GM18517 (cell line): ENCODE results near the gene DOK3.
"Not testable (repeated sequence)": the region's sequence is repeated elsewhere in the genome, so short reads cannot be mapped to it uniquely, and the experiment has no call there.

ENCODE experiments used
- ATAC-seq: cut with Tn5 transposase; IDR thresholded peaks from one replicate; pipeline ENCODE4 v1.9.1; 2021; ENCODE audit warnings: mild to moderate bottlenecking, moderate library complexity; ENCODE audit not compliant: unreplicated experiment

DOK3 gene

DNA sequence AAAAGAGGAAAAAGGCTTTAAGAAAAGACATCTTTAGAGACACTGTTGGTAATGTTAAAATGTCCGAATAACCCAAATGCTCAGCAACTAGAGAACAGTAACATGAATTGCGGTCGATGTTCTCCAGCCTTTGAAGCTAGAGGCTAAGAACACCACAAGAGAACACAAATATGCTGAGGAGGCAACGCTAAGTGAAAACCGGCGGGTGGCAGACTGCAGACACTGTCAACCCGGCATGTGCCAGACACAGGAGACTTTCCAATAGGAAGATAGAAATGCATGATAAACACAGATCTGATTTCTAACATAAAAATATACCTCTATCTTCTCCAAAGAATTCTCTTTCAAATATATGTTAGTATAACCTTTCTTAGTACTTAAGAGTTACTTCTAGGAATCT, 25.5 kb upstream of the DOK3 start:
- no peak for ATAC-seq

DNA sequence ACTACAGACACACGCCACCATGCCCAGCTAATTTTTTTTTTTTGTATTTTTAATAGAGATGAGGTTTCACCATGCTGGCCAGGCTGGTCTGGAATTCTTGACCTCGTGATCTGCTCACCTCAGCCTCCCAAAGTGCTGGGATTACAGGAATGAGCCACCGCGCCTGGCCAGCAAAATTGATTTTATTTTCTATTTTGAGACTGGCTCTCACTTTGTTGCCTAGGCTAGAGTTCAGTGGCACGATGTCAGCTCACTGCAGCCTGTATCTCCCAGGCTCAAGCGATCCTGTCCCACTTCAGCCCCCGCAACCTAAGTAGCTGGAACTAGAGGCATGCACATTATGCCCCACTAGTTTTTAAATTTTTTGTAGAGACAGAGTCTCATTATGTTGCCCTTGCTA, 24.8 kb upstream of the DOK3 start:
- not testable (repeated sequence) for ATAC-seq

DNA sequence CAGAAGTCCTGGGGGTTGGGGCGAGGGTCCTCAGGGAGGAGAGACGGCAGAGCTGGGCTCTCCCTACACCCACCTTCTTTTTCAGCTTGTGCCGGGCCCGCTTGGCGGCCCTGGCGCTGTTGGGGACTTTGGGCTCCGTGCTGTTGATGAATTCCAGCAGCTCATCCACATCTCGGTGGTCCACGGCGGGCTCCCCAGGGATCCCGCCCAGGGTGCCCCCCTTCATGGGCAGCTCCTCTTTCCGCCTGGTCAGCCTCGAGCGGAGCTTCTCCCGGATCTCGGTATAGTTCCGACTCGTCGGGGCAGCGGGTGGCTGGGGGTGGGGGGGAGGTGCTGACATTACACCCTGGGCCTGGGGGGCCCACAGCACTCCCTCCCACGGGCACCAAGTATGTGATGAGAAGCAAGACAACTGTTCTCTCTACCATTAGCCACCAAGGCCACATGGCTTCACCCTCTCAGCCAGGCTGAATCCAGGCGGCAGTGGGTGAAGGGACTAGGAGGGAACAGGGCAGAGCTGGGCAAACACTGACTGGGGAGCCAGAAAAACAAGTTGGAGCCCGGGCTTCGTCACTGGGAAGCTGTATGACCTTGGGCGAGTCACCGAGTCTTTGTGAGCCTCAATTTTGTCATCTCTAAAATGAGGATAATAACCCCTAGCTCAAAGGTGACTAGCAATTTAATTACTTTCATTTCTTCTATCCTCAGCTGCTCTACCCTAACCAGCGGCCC, 21.7 kb upstream of the DOK3 start:
- no peak for ATAC-seq

DNA sequence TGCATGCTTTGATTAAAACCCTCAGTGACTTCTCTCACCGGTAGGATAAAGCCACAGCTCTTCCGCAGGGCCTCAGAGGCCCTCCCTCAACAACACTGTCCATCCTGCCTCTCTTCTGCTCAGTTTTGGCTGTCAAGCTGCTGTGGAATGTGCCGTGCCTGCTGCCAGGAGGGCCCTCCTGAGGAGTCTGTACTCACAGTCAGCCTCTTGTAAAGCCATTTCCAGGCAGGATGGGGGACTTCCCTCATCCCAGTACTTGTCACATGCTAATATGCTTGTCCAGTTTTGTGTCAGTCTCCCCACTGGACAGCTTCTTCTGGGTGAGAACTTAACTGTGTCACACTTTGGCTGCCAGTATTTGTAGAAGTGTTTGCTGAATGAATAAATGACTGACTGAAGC, 21.0 kb upstream of the DOK3 start:
- no peak for ATAC-seq

- ATAC-seq = no peak
Measured at GRCh38 chr5:177529247-177530203, 19.9 kb upstream of the DOK3 start.

- no peak for ATAC-seq
Measured at GRCh38 chr5:177528631-177529030, 19.0 kb upstream of the DOK3 start.

DNA sequence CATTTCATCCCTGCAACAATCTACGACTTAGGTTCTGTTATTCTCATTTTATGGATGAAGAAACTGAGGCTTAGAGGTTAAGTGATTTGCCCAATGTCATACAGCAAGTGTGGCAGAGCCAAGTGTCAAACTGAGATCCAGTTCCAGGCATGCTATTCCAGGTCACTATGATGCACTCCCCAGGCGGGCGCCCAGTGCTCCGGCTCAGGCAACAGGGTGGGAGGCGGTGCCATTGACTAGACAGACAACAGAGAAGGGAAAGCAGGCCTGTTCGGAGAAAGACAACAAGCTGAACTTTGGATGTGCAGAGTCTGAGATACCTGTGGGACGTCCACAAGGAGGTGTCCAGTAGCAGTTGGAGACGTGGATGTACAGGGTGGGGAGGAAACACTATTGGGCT, 18.0 kb upstream of the DOK3 start:
- ATAC-seq = no peak

DNA sequence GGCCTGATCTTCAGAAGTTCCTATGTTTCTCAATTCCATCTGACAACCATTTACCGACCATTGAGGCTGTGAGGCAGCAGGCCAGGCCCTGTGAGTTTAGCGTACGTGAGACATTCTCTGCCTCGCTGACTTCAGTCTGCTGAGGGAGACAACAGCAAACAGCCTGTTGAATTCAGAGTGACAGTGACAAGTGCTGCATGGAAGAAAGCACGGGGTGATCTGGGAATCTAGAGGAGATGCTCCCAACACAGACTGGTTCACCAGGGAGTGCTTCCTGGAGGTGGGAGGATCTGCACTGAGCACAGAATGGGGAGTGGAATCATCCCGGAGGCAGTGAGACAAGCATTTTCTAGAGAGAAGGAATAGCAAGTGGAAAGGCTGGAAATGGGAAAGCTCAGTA, 17.2 kb upstream of the DOK3 start:
- ATAC-seq = no peak

DNA sequence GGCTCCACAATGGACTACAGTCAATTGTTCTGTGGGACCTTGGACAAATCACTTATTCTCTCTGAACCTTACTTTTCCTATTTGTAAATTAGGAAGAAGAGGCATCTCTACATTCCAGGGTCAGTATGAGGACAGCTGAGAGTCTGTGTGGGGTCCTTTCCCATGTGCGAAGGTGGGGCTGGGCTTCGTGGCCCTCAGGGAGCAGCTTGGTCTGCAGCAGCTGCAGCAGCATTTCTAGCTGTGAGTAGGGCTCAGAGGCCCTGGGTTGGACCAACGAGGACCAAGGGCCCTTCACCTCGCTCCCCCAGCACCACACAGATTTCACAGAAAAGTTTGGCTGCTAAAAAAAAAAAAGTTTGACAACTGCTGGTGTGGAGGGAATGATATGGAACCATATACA, 16.6 kb upstream of the DOK3 start:
- no peak for ATAC-seq

DNA sequence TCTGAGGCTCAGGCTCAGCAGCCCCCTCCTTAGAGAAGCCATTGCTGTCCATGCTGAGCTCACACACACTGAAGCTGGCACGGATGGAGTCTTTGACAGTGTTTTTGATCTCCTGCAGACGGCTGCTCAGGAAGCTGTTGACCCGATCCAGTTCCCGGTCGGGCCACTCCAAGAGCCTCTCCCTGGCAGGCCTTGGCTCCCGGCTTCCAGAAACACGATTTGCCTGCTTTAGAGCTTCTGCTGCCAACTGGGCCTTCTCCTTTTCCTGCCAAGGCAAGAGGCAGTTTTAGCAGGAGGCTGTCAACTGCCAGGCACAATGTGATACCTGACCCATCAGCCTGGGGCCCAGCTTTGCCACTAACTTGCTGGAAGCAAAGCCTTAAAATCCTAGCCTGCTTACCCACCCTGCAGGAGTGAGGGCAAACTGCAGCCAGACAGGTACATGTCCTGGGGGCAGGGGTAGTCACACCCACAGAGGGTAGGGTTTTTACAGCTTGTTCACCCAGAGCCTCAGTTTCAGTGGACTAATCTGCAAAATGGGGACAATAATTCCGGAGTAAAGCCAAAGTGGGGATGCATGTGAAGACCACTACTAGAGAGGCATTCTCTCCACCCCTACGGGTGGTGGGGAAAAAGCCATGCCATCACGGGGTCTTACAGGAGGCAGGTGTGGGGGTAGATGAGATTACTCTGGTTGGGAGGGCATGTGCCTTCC, 15.5 kb upstream of the DOK3 start:
- no peak for ATAC-seq

DNA sequence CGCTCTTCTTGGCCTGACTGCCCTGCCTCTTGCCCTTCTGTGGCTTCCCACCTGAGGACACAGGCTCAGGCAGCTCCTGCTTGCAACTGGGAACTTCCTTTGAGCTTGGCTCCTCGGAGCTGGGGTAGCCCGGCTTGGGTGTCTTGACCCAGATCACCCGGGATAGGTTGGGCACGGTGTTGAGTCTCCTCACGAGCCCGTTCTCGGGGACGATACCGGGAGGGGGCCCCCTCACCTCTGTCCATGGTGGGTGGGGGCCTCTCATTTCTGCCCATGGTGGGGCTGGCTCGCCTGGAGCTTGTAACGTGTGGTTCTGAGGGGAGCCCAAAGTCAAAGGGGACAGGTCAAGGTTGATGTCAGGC, 14.9 kb upstream of the DOK3 start:
- ATAC-seq = no peak

DNA sequence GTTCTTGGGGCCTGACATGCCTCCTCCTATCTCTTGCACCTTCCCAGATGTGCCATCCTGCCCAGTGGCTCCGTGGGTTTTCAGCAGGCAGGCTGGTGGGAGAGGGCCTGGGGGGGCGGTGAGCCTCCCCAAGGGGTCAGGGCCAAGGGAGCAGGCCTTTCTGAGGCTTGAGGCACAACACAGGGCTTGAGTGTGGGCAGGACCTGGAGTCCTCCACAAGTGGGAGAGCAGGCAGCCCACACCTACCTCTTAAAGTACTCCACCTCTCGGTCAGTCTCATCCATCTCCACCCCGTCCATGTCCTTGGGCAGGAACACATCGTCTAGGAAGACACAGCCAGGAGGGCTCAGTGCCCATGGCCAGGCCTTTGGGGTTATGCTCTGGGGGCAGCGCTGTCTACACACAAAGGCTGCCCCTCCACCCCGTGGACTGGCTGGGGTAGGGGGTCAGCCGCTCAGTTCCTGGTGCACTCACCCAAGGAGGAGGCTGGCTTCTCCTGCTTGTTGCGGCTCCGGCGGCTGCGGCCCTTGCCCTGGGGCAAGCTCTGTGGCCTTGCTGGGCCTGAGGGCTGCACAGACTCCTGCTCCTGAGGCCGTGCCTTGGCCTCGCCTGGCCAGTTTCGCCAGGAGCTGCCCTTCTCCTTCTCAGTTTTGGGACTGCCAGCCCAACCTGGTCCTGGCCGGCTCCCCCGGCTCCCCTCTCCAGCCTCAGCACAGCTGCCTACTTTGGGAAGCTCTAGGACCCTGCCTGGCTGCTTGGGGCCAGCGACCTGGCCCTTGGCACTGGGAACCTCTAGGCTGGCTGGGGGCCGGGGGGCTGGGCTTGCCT, 14.3 kb upstream of the DOK3 start:
- no peak for ATAC-seq

DNA sequence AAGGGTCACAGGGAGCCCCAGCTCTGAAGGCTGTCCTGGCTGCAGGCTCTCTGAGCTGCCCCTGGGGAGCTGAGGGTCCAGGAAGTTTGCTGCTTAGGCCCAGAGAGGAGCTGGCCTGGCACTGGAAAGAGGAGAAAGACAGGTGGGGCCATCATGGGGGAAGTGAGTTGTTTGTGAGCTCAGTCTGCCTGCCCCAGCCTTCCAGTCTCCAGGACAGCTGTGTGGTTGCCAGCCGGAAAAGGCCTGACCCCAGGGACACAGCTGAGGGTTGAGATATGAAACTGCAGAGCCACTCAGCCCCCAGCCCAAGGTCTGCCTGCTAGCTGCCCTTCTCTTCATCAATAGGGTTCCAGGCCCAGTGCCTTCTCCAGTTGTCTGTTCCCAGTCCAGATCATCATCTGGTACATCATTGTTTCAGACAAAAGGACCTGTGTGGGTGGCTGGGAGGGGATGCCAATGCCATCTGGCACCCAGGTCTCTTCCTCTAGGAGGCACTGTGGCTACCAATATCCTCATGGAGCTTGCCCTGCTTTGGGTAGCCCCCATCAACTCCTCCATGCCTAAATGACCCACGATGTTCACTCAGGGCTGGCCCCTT, 11.4 kb upstream of the DOK3 start:
- ATAC-seq = no peak

GRCh38 chr5:177520271-177520670, 10.6 kb upstream of the DOK3 start:
- no peak for ATAC-seq

DNA sequence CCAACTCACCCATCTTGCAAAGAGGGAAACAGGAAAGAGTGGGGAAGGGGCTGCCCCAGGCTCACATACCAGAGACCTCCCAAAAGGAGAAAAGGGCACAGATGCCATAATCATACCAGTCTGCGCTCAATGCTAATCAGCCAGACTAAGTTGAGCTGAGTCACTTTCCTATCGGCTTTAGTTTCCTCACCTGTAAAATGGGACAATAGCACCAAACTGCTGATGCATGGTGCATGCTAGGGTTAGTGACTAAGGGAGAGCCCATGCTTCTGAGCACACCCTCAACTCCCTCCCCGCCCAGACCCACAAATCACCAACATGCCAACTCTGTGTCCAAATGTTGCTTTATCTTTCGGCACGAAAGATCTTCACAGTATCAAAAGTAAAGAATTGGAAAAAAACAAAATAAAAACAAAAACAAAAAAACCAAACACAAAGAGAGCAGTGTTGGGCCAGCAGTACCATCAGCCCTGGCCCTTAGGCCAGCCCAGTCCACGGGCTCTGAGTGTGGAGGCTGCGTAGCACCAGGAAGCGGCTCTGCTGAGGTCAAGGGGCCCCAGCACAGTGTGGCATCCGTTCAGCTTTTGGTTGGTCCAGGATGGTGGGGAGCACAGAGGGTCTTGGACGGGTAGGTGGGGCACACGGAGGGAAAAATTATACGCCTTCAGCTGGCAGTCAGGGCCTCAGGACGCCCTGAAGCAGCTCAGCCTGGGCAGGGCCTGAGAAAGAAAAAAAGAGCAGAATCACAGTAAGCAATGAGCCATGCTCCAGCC, 10.0 kb upstream of the DOK3 start:
- no peak for ATAC-seq

DNA sequence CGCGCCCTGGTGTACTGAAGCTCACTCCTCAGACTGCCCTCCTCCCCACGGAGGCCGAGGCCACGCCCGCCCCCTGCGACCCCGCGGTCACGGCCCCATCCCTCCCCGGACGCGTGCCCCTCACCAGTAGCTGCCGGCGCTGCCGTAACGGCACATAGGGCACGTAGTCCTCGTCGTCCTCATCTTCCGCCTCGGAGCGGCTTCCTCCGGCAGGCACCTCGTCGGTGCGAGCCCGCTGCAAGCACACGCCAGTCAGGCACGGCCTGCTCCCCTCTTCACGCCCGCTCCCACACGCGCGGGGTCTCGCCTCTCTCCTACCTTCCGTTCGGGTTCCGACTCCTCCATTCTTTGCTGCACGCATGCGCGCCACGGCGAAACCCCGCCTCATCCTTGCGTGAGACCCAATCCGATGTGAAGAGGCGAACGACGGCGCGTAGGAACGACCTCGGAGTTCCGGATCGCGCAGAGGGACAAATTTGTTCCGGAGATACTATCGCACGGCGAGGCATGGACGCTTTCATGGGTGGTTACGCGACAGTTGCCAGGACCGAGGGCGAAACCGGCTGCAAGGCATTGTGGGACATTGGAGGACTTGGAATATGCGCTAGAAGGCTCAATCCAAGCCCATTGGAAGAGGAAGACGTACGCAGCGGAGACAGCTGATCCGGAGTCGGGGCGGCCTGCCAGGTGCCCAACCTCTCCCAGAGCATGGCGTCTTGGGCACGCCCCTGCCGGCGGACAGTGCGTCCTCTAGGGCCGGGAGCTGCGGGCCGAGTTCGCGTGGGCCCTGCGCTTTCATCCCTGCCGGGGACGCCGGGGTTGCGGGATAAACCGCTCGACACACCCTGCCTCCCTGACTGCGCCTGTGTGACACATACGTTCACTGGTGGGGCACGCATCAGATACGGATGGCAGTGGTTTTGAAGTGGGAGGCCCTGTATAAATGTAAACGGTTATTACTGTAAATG, 7.3 kb upstream of the DOK3 start, which contains the start of gene DDX41:
TSS of gene DDX41 (minus strand) at position 361 of the 968 bp plus-strand sequence. CDS start at position 345, 16 bp downstream.
- peak; percentile 88 for ATAC-seq

DNA sequence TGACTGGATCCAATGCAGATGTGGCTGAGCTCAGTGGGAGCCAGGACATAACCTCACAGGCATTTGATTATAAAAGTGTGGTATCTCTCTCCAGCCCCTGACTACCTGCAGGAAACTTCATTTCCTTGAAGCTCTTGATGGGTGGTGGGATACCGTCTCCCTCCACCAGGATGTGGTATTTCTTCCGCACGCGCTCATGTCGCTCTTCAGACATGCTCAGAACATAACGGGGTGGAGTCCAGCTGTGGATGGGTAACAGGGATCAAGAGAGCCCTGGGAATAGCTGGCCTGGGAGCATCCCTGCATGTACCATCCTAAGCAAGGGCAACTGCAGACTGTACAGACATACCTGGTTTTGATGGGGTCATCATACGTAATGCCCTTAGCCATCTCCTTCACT, 6.0 kb upstream of the DOK3 start:
- no peak for ATAC-seq

- no peak for ATAC-seq
Measured at GRCh38 chr5:177514541-177514940, 4.9 kb upstream of the DOK3 start.
